Activated T-cell treated with anti-CD3 and anti-CD28 coated beads for 48 hours (primary cell): Measurements from ENCODE around the gene ZBTB7C.

ENCODE experiments used
- DNase-seq: peaks from one replicate; pipeline ENCODE4 v3.0.0-alpha.2; 2020; ENCODE audit warnings: low read depth

The ZBTB7C gene

DNA sequence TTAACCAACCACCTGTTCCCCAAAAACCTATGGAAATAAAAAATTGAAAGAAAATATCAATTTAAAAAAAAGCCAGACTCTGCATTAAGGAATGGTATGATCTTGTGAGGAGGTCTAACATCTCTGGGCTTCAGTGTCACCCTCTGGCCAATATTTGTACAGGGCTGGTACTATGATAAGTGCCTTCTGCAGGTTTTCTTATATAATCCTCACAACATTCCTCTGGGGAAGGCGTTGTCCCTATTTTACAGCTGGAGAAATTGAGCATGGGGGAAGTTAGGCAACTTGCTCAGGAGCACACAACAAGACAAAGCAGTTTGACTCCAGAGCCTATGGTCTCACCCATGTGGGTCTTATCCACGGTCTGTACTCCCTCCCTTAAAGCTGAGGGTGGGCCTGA is 86.0 kb downstream of the ZBTB7C start:
- DNase-seq: no peak

DNA sequence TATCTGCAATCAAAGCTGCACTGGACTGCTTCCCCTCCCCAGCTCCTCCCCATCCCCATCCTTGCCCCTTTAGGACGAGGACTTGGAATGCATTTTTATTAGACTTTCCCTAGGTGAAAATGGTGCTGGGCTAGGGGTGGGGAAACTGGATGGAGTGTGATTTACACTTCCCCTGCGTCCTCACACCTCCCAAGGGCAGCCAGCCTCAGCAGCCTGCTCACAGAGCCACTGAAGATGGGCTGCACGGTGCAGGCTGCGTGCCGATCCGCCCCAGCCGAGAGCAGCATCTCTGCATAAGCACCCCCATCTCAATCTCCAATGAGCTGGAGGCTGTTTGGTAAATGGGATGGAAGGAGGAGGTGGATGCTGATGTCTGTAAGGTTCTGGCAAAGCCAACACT is 87.6 kb downstream of the ZBTB7C start:
- no peak for DNase-seq

DNA sequence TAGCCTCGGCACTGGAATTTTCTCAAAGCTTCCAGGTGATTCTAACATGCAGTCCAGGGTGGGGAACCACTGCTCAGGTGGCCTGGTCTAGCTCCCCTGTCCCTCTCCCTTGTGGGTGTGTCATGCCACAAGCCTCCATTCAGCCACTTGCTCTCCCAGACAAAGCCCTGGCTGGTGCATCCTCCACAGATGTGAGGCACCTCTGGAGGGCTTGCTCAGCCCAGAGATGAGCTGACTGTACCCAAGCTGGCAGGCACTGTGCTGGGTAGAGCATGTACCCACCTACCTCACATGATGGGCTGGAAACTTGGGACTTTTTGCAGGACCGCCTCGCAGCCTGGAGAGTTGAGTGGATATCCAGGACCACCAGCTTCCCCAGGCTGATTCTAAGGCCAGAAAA is 88.1 kb downstream of the ZBTB7C start:
- DNase-seq: no peak

DNA sequence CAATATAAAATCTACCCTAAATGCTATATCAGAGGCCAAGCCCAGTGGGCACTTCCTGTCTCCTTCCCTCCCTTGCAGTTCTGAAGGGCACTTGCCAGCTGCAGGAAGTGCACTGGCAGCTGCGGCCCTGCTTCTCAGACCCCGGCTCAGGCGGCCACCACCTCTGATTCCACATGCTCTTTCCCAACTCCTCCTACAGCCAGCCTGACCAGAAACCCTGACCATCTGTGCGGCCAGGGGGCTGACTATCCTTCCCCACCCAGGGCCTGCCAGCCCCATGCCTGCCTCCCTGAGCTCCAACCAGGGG is 88.6 kb downstream of the ZBTB7C start:
- no peak for DNase-seq

DNA sequence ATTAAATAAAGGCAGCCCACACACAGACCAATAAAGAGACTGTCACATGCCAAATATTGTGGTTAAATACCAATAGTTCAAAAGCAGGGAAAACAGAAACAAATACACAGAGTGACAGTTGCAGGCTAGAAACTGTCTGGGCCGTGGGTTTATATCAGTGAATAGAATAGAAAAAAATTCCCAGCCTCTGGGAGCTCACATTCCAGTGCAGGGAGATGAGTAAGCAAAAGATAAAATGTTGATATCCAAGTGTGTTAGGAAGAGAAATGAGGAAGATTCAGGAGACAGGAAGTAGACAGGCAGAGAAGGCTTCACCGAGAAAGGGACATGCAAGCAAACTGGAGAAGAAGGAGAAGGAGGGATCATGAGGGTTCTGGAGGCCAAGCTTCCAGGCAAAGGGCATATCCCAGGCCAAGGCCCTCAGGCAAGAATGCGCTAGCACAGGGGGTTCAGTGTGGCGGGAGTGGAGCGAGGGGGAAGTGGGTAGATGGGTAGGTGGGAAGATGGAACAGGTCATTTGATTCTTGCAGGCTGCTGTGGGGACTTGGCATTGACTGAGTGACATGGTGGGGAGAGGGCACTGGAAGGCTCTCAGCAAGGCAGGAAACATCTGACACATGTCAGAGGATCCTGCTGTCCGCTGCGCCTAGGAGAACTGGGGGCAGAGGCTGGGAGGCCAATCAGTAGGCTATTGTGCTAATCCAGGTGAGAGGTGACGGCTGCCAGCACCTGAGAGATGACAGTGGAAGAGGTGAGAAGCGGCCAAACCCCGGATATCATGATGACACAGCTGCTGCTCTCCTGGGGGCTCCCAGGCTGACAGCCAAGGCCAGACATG is 89.2 kb downstream of the ZBTB7C start:
- no peak for DNase-seq

DNA sequence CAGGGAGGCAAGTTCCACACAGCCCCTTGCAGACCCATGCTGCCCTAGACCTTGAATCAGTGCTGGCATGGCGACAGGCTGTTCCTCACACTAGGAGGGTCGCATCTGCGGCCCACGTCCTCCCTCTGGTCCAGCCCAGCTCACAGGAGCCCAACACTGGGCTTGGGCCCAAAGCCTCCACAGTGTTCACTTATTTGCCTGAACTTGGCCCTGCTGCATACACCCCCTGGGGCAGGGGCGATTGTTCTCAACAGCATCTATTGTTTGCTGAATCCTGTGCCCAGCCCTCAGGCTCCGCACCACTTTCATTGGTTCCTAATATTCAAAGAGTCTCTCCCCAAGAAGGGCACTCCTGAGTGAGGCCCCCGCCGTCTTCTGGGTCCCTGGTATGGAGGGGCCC is 90.7 kb downstream of the ZBTB7C start:
- DNase-seq: no peak

DNA sequence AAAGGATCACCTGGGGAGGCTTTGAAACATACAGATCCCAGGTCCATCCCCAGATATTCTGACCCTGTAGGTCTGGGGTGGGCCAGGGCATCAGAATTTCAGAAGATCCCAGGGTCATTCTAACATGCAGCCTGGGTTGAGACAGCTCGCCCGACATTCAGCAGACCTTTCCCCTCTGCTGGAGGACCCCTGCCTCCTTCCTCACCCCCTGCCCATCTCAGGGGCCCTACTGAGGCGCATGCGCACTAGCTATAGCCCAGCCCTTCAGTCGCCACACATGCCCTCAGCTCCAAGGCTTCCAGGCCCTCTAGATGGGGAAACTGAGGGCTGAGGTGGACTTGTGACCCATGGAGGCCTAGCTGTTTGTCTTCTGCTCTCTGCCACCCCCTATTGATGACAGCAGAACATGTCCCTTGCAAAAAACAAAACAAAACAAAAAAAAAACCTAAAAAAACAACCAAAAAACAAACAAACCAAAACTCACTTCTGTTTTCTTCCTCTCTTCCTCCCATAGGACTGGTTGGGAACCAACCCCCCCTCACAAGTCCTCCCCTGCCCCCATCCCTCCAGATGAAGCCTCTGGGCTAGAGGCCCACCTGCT is 91.3 kb downstream of the ZBTB7C start:
- DNase-seq: no peak

DNA sequence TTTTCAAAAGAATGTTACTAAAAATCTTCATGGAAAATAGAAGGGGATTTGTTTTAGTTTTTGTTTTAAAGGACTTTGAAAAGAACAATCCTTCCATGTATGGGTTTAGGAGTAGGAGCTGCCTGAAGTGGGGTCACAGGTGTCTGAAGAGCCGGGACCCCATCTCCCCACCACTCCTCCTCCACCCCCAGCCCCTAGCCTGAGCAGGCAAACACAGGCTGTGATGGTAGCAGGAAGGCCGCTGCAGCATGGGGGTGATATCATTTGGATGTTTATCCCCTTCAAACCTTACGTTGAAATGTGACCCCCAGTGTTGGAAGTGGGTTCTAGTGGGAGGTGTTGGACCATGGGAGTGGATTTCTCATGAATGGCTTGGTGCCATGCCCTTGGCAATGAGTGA is 93.0 kb downstream of the ZBTB7C start:
- no peak for DNase-seq

DNA sequence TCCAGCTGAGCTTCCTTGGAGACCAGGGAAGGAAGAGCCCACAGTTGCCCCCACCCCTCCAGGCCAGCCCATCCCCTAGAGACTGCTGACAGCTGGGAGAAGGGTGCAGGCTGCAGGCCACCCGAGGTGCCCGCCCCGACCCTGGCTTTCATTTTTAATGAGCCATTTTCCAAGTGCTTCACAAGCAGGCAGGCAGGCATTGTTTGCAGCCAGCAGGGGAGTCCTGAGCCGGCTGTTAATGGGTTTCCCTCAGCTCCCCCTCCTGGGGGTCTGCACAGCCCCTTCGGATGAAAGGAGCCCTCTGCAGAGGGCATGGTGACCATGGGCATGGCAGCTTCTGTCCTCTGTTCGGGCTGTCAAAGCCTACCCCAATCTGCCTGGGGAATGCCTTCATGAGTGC is 94.5 kb downstream of the ZBTB7C start:
- DNase-seq: no peak

DNA sequence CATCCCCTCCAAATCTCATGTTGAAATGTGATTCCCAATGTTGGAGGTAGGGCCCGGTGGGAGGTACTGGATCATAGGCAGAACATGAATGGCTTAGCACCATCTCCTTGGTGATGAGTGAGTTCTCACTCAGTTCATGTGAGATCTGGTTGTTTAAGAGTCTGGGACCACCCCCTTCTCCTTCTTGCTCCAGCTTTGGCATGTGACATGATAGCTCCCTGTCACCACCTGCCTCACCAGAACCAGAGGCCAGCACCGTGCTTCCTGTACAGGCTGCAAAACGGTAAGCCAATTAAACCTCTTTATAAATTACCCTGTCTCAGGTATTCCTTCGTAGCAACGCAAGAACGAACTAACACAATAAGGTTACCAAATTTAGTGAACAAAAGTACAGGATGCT is 95.4 kb downstream of the ZBTB7C start:
- no peak for DNase-seq

DNA sequence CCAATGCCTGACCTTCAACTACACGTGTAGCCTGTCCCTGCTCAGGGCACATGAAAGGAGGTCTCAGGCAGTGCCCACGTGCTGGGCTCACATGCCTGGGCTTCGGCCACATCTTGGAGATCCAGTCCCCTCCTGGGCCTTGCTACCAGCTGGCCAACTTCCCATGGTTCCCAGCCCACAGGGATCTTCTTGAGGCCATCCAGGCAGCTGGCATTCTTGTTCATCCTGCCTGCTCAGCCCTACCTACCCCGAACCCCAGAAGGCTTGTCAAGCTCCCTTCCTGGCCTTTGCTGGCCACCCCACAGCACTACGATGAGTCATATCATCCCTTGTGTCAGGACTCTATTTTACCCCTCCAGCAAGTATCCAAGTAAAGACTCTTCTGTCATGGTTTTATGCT is 97.1 kb downstream of the ZBTB7C start:
- no peak for DNase-seq

DNA sequence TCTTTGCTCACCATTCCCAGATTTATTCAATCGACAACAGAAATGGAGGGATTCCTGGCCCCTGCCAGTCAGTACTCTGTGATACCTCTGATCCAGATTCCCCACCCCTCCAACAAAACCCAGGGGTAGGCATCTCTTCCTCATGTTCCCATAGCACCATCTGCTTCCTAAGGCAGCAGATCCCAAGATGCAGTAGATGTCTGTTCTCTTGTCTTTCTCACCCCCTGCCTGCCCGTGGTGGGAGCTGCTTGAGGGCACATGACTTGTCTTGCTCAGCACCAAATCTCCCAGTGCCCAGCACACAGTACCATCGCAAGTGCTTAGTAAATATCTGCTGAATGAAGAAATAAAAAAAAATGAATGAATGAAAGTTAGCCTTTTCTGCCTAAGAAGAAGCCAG is 98.2 kb downstream of the ZBTB7C start:
- DNase-seq: no peak

DNA sequence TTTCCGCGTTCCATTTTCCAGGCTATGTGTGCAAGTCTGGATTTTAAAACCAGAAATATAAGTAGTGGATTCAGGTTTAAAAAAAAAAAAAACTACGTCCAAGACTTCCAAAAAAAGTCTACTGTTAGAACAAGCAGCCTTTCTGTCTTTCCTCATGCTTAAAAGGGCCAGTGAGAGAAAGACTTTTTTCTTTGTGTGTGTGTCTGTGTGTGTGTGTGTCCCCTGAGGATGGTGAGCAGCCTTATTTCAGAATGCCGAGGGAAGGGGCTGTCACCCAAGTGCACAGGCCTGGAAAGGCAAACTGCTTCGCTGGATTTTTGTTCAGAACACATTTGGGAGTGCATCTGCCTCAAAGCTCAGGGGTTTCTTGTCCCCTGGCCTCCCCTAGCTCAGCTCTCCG is 98.8 kb downstream of the ZBTB7C start:
- DNase-seq: no peak

DNA sequence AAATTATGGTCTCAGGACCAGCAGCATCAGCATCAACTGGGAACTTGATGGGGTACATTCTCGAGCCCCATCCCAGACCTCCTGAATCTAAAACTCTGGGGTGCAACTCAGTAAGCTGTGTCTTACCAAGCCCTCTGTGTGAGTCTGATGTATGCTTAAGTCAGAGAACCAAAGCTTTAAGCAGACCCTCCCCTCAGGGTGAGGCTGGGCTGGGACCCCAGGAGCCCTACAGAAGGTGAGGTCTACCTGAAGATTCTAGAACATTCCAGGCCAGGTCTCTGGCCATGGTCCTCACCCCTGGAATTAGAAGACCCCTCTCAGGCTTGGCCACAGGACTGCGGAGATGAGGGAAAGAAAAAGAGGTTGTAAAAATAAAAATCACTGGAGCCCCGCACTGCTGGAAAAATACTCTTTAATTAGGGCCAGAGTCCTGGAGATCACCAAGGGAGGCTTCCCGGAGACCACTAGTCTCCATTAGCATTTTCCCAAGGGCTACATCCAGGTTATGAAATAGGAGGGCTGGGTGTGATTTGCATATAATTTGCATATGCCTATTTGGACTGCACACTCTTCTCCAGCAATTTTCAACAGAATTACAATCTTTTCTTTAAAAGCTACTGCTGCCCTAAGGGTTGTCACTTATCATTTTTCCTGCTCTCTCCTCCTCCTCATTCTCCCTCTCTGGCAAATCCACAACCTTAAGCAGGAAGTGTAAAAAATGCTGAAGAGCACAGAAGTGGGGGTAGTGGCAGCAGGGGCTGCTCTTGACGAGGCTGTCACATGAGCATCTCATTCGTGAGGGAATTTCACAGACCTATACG is 100.2 kb downstream of the ZBTB7C start:
- no peak for DNase-seq

DNA sequence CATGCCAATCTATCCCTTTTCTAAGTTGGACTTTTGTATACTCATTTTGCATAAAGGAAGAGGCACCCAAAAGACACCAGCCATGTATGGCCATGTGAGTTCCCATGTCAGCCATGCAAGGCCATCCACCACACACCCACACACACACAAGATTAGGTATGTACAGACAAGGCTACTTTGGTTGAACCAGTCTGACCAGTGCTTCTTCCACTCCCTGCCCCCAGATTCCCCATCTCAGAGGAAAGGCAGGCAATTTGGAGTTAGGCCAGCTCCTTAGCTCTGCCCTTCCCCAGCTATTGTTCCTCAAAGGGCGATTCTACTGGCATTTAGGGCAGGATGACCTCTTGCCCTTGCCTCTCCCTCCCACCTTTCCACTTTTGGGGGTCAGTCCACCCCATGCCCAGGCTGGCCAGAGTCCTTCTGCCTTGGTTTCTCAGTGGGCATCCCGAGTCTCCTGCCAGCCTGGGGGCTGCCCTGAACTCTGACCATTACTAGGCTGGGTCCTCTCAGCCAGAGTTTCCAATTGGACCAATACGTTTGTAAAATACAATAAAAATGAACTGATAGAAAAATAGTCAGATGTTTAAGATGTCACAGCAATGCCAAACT is 101.1 kb downstream of the ZBTB7C start:
- DNase-seq: no peak

DNA sequence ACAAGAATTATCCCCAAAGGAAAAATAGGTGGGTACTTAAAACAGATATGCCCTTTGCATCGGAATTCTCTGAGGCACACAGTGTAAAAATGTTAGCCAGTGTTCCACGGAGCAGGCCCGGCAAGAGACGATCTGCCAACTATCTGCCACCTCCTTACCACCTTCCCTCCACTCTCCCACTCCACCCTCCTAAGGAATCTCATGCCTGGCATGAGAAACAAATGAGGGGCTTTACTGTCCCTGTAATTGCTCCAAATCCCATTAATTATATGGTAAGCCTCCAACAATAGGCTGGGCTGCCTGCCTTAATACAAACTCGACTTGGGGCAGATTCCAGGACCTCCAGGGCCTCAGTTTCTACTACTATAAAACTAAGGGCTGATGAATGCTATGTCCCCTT is 102.3 kb downstream of the ZBTB7C start:
- no peak for DNase-seq

DNA sequence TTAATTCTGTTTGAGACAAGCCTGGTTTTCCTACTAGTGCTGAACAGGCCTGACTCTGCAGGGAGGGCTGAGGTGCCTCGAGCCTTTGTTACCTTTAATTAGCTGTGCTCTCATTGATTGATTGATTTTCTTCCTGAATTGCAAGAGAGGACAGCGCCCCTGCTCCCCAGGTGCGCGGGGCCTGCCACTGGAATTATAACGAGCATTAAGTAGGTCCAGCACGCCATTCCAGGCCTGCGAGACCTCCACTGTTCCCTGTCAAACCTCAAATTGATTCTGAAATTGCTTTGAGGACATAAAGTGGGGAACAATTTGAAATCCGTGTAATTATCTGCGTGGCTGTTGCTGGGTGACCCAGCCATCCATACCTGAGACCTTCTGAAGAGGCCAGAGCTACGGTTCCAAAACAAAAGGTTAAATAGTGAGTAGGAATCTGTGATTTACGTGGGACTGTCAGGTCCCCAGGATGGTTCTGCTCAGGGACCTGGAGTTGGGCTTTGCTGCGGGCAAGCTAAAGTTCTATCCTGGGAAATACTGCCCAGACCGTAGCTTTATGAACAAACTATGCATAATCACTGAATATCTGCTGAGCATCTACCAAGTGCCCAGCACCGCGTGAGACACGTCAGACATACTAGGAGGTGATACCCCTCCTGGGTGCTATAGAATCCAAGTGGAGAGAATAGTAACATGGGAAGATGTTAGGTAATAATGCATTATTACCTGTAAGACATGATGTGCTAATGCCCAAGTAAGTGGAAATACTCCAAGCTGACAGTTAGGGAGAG is 104.1 kb downstream of the ZBTB7C start:
- no peak for DNase-seq

DNA sequence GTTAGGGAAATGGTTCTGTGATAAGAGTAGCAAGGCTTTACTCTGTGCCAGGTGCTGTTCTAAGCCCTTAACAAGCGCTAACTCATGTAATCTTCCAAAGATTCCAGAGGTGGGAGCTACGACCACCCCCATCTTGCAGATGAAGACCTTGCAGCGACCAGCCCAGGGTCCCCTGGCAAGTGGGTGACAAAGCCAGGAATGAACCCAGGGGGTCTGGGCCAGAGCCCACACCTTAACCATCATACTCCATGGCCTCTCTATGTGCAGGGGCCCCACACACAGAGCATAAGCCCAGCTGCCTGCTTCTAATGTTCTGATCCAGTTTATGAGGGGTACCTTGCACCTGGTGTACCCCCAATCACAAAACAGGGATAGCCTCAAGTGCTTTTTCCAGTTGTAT is 105.3 kb downstream of the ZBTB7C start:
- no peak for DNase-seq

DNA sequence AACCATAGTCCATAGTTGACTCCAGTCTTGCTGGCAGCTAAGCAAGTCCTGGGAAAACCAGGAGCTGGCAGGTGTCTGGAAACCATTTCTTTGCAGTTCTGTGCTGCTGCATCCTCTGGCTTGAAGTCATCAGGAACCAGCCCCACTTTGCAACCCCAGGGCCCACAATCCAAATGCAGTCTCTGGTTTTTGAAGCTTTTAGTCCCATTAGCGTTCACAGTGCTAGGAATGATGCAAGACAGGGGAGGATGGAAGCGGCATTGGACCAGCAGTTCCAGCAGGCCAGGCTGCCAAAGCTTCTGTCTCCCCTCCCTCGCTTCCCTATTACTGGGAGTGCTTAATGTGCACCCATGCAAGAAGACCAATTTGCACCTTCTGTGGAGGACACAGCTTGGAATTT is 106.4 kb downstream of the ZBTB7C start:
- no peak for DNase-seq

DNA sequence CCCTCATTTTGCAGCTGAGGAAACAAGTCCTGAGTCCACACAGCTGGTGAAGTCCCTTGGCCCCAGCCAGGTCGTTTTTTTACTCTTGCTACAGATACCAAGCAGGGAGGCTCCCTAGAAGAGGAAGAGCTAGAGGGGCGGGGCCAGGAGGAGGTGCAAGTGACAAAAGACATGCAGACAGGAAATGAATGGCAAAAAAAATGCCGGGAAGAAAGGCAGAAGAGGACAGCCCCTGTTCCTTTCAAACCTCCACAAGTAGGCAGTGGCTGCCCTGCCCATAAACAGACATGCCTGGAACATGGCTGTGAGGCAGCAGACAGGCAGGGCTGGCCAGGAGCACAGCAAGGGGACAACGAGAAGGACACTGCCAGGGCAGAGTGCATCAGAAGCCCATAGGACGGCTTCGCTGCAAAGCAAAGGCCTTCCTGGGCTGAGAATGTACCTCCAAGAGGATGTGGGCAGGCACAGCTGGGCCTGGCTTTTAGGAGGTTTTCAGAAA is 108.7 kb downstream of the ZBTB7C start:
- DNase-seq: no peak

DNA sequence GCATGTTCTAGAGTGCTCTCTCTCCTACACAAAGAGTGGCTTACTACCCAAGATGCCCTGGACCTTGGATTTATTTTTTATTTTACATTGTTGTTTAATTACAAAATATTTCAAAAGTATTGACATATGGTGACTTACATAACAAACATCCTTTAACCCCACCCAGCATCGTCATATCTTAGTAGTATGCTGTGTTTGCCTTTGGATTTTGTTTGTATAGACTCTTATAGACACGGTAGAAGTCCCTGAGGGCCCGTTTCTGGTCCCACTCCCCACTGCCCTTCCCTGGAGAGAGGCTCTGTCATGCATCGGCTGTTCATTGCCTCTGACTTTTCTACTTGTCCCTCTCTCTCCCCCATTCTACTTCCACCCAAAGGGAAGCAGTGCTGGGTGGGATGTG is 112.0 kb downstream of the ZBTB7C start:
- no peak for DNase-seq

DNA sequence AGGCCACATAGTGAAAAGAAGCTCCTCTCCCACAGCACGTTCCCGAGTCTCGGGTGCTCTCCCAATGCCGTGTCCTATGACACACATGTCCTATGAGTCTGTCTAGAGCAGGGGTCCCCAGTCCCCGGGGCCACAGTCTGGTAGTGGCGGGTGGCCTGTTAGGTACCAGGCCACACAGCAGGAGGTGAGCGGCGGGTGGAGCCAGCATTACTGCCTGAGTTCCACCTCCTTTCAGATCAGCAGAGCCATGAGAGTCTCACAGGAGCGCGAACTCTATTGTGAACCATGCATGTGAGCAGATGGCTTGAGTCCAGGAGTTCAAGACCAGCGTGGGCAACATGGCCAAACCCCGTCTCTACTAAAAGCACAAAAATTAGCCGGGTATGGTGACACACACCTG is 112.6 kb downstream of the ZBTB7C start:
- no peak for DNase-seq
